Measurements from ENCODE around the gene ZNF605.
"Not testable (repeated sequence)": the region's sequence is repeated elsewhere in the genome, so short reads cannot be mapped to it uniquely, and the experiment has no call there.

The ZNF605 gene

GRCh38 chr12:132941336-132941954, 14.7 kb downstream of the ZNF605 start:
- Histone ChIP-seq H3K9me3 (ENCODE audit: low read length) (peaks cover 56% of the 10 kb centered on the region), H3K4me1 (ENCODE audit: insufficient read depth, low read length) (no peaks in the 10 kb centered on the region), H3K36me3 (ENCODE audit: insufficient read depth, low read length) (peaks cover 61% of the 10 kb centered on the region), H3K27me3 (ENCODE audit: insufficient read depth, low read length) (no peaks in the 10 kb centered on the region), H3K4me3 (ENCODE audit: low read length) (no peak overlapping the region), H2AFZ (ENCODE audit: low read depth, low read length) (no peak overlapping the region)

- no peaks in the 10 kb centered on the region for H3K27me3 ChIP-seq (ENCODE audit: insufficient read depth, low read length)
- H2AFZ ChIP-seq (ENCODE audit: low read depth, low read length) = no peak overlapping the region
- H3K36me3 ChIP-seq (ENCODE audit: insufficient read depth, low read length) = peaks cover 50% of the 10 kb centered on the region
- H3K9me3 ChIP-seq (ENCODE audit: low read length) = peaks cover 46% of the 10 kb centered on the region
- H3K4me1 ChIP-seq (ENCODE audit: insufficient read depth, low read length) = no peaks in the 10 kb centered on the region
- H3K4me3 ChIP-seq (ENCODE audit: low read length) = no peak overlapping the region
Measured at GRCh38 chr12:132940071-132940719, 15.9 kb downstream of the ZNF605 start.

DNA sequence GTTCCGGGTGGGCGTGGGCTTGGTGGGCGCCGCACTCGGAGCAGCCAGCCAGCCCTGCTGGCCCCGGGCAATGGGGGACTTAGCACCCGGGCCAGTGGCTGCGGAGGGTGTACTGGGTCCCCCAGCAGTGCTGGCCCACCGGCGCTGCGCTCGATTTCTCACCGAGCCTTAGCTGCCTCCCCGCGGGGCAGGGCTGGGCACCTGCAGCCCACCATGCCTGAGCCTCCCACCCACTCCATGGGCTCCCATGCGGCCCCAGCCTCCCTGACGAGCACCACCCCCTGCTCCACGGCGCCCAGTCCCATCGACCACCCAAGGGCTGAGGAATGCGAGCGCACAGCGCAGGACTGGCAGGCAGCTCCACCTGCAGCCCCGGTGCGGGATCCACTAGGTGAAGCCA, 17.3 kb downstream of the ZNF605 start:
- peaks cover 42% of the 10 kb centered on the region for H3K9me3 ChIP-seq (ENCODE audit: low read length)
- peaks cover 43% of the 10 kb centered on the region for H3K36me3 ChIP-seq (ENCODE audit: insufficient read depth, low read length)
- not testable (repeated sequence) for H3K4me3 ChIP-seq (ENCODE audit: low read length); H3K4me1 ChIP-seq (ENCODE audit: insufficient read depth, low read length); H3K27me3 ChIP-seq (ENCODE audit: insufficient read depth, low read length); H2AFZ ChIP-seq (ENCODE audit: low read depth, low read length)

GRCh38 chr12:132937476-132937875, 18.6 kb downstream of the ZNF605 start:
- H3K36me3 ChIP-seq (ENCODE audit: insufficient read depth, low read length) = peaks cover 37% of the 10 kb centered on the region

GRCh38 chr12:132936921-132937320, 19.2 kb downstream of the ZNF605 start:
- H3K27me3 ChIP-seq (ENCODE audit: insufficient read depth, low read length); H3K4me1 ChIP-seq (ENCODE audit: insufficient read depth, low read length); H2AFZ ChIP-seq (ENCODE audit: low read depth, low read length); H3K4me3 ChIP-seq (ENCODE audit: low read length): not testable (repeated sequence)
- Histone ChIP-seq H3K36me3 (ENCODE audit: insufficient read depth, low read length) (peaks cover 36% of the 10 kb centered on the region), H3K9me3 (ENCODE audit: low read length) (peaks cover 38% of the 10 kb centered on the region)

More at GRCh38 chr12:132937476-132937875, 18.6 kb downstream of the ZNF605 start:
- H3K27me3 ChIP-seq (ENCODE audit: insufficient read depth, low read length) = no peaks in the 10 kb centered on the region
- no peak overlapping the region for H2AFZ ChIP-seq (ENCODE audit: low read depth, low read length)
- H3K4me1 ChIP-seq (ENCODE audit: insufficient read depth, low read length) = no peaks in the 10 kb centered on the region
- H3K9me3 ChIP-seq (ENCODE audit: low read length) = peaks cover 40% of the 10 kb centered on the region
- H3K4me3 ChIP-seq (ENCODE audit: low read length) = no peak overlapping the region

DNA sequence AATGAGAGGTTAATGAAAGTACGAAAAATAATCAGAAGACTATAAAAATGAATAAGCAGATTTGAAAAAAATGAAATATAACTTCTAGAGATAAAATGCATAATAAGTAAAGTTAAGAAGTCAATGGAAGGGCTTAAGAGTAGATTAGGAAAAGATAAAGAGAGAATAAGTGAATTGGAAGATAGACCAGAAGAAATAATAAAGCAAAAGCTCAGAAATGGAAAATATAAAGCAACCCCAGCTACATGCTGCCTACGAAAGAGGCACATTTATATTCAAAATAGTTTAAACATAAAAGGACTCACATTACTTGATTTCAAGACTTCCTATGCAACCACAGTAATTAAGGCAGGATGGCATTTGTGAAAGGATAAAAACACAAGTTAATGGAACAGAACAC, 19.9 kb downstream of the ZNF605 start:
- Histone ChIP-seq H3K4me3 (ENCODE audit: low read length) (no peak overlapping the region), H2AFZ (ENCODE audit: low read depth, low read length) (no peak overlapping the region), H3K36me3 (ENCODE audit: insufficient read depth, low read length) (peaks cover 36% of the 10 kb centered on the region), H3K9me3 (ENCODE audit: low read length) (peaks cover 38% of the 10 kb centered on the region), H3K4me1 (ENCODE audit: insufficient read depth, low read length) (no peaks in the 10 kb centered on the region), H3K27me3 (ENCODE audit: insufficient read depth, low read length) (no peaks in the 10 kb centered on the region)

GRCh38 chr12:132926415-132926833, 29.7 kb downstream of the ZNF605 start:
- peaks cover 46% of the 10 kb centered on the region for H3K36me3 ChIP-seq (ENCODE audit: insufficient read depth, low read length)
- no peak overlapping the region for H2AFZ ChIP-seq (ENCODE audit: low read depth, low read length)

DNA sequence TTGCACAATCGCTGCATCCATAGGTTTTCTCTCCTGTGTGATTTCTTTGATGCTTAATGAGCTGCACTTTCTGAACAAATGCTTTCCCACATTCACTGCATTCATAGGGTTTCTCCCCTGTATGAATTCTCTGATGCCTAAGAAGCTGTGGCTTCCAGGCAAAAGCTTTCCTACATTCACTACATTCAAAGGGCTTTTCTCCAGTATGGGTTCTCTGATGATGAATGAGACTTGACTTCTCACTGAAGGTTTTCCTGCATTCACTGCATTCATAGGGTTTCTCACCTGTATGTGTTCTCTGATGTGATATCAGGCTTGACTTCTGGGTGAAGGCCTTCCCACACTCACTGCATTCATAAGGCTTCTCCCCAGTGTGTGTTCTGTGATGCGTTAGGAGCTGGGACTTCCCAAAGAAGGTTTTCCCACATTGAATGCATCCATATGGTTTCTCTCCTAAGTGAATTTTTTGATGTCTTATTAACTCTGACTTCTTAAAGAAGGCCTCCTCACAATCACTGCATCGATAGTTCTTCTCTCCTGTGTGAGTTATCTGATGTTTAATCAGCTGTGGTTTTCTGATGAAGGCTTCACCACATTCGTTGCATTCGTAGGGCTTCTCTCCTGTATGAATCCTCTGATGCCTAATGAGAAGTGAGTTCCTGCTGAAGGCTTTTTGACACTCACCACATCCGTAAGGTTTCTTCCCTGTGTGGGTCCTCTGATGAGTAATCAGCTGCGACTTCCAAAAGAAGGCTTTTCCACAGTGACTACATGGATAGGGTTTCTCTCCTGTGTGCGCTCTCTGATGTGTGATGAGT, 30.3 kb downstream of the ZNF605 start:
- Histone ChIP-seq H3K27me3 (ENCODE audit: insufficient read depth, low read length) (no peaks in the 10 kb centered on the region), H3K4me3 (ENCODE audit: low read length) (no peak overlapping the region), H3K9me3 (ENCODE audit: low read length) (peaks cover 70% of the 10 kb centered on the region), H3K36me3 (ENCODE audit: insufficient read depth, low read length) (peaks cover 41% of the 10 kb centered on the region), H2AFZ (ENCODE audit: low read depth, low read length) (no peak overlapping the region), H3K4me1 (ENCODE audit: insufficient read depth, low read length) (no peaks in the 10 kb centered on the region)

More at GRCh38 chr12:132926415-132926833, 29.7 kb downstream of the ZNF605 start:
- no peaks in the 10 kb centered on the region for H3K4me1 ChIP-seq (ENCODE audit: insufficient read depth, low read length)
- H3K4me3 ChIP-seq (ENCODE audit: low read length) = no peak overlapping the region
- no peaks in the 10 kb centered on the region for H3K27me3 ChIP-seq (ENCODE audit: insufficient read depth, low read length)
- H3K9me3 ChIP-seq (ENCODE audit: low read length) = peaks cover 70% of the 10 kb centered on the region

- no peak overlapping the region for H3K4me3 ChIP-seq (ENCODE audit: low read length)
- H3K9me3 ChIP-seq (ENCODE audit: low read length) = peaks cover 66% of the 10 kb centered on the region
- peaks cover 31% of the 10 kb centered on the region for H3K36me3 ChIP-seq (ENCODE audit: insufficient read depth, low read length)
- H2AFZ ChIP-seq (ENCODE audit: low read depth, low read length) = no peak overlapping the region
- H3K4me1 ChIP-seq (ENCODE audit: insufficient read depth, low read length) = no peaks in the 10 kb centered on the region
- no peaks in the 10 kb centered on the region for H3K27me3 ChIP-seq (ENCODE audit: insufficient read depth, low read length)
Measured at GRCh38 chr12:132924356-132924755, 31.8 kb downstream of the ZNF605 start.

DNA sequence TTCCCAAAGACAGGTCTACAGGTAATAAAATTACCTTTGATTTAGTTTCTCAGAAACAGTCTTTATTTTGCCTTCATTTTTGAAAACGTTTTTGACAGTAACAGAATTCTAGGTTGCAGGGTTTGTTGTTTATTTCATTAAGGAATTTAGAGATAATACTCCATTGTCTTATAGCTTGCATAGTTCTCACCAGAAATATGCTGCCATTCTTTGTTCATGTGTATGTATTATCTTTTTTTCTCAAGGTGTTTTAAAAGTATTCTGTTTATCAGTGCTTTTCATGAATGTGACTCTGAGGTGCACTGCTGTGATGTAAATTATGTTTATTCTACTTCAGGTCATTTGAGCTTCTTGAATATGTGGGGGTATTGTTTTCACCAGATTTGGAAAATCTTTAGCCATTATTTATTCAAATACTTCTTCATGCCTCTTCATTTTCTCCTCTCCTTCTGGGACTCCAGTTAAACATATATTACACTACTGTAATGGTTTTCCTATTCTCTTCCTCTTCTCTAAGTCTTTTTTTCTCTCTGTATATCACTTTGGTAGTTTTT, 32.7 kb downstream of the ZNF605 start:
- H3K36me3 ChIP-seq (ENCODE audit: insufficient read depth, low read length) = peaks cover 22% of the 10 kb centered on the region
- H2AFZ ChIP-seq (ENCODE audit: low read depth, low read length) = no peak overlapping the region
- H3K4me1 ChIP-seq (ENCODE audit: insufficient read depth, low read length) = no peaks in the 10 kb centered on the region
- no peaks in the 10 kb centered on the region for H3K27me3 ChIP-seq (ENCODE audit: insufficient read depth, low read length)
- H3K9me3 ChIP-seq (ENCODE audit: low read length) = peaks cover 69% of the 10 kb centered on the region
- H3K4me3 ChIP-seq (ENCODE audit: low read length) = no peak overlapping the region

GRCh38 chr12:132922676-132923075, 33.4 kb downstream of the ZNF605 start:
- H3K27me3 ChIP-seq (ENCODE audit: insufficient read depth, low read length) = no peaks in the 10 kb centered on the region
- H3K4me3 ChIP-seq (ENCODE audit: low read length) = no peak overlapping the region
- H3K9me3 ChIP-seq (ENCODE audit: low read length) = peaks cover 68% of the 10 kb centered on the region
- no peak overlapping the region for H2AFZ ChIP-seq (ENCODE audit: low read depth, low read length)
- no peaks in the 10 kb centered on the region for H3K4me1 ChIP-seq (ENCODE audit: insufficient read depth, low read length)
- peaks cover 16% of the 10 kb centered on the region for H3K36me3 ChIP-seq (ENCODE audit: insufficient read depth, low read length)

DNA sequence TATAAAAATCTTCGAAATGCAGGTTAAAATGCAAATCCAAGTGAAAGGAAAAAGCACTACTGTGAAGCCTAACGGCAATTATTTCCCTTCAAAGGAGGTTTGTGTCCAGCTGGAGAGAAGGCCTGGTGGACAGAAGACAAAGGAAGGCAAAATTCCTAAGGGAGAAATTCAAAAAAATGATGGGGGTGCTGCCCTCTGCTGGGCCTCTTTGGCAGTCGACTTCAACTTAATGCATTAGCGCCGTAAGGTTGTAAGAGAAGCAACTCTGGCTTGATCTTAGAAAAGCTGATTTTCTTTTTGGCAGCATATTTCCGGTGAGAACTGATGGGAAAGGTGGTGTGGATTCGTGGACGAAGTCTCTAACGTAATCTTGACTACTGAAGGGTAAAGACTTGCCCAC, 34.4 kb downstream of the ZNF605 start:
- Histone ChIP-seq H3K4me1 (ENCODE audit: insufficient read depth, low read length) (no peaks in the 10 kb centered on the region), H3K9me3 (ENCODE audit: low read length) (peaks cover 67% of the 10 kb centered on the region), H2AFZ (ENCODE audit: low read depth, low read length) (no peak overlapping the region), H3K4me3 (ENCODE audit: low read length) (no peak overlapping the region), H3K27me3 (ENCODE audit: insufficient read depth, low read length) (no peaks in the 10 kb centered on the region), H3K36me3 (ENCODE audit: insufficient read depth, low read length) (peaks cover 12% of the 10 kb centered on the region)

DNA sequence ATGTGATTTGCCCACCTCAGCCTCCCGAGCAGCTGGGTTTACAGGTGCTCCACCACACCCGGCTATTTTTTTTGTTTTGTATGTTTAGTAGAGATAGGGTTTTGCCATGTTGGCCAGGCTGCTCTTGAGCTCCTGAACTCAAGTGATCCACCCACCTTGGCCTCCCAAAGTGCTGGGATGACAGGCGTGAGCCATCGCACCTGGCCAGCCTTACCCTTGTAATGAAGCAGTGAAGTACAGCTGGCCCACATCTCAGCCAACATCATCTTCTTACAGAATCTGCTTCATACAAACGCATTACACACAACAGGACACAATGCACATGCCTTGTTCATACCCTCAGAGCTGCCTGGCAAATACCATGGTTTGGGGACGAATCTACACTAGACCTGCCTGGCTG, 37.4 kb downstream of the ZNF605 start:
- Histone ChIP-seq H3K27me3 (ENCODE audit: insufficient read depth, low read length) (no peaks in the 10 kb centered on the region), H3K36me3 (ENCODE audit: insufficient read depth, low read length) (no peaks in the 10 kb centered on the region), H2AFZ (ENCODE audit: low read depth, low read length) (no peak overlapping the region), H3K9me3 (ENCODE audit: low read length) (peaks cover 54% of the 10 kb centered on the region), H3K4me3 (ENCODE audit: low read length) (no peak overlapping the region), H3K4me1 (ENCODE audit: insufficient read depth, low read length) (no peaks in the 10 kb centered on the region)
